Loucy (cell line): ENCODE results near the gene ZNF333.

Experiments used
- CTCF ChIP-seq: fragments of 200-600 bp; sonication (generic); conservative IDR thresholded peaks from 2 replicates; pipeline ENCODE4 v1.5.1; 2014; ENCODE audit warnings: mild to moderate bottlenecking, antibody characterized with exemption, low read length
- EZH2phosphoT487 ChIP-seq: fragments of 200-600 bp; IDR thresholded peaks from 2 replicates; pipeline ENCODE4 v1.6.1; 2018; ENCODE audit warnings: antibody characterized with exemption, mild to moderate bottlenecking, moderate library complexity, borderline replicate concordance

GRCh38 chr19:14722127-14722526, 32.3 kb downstream of the ZNF333 start:
- TF ChIP-seq EZH2phosphoT487 (no peak), CTCF (no peak)
